PFSK-1 (cell line): ENCODE data around the gene PAXX.

Experiments
- FOXP2 ChIP-seq: optimal IDR thresholded peaks from 2 replicates; pipeline ENCODE3; 2011; ENCODE audit warnings: borderline replicate concordance, control low read depth, inconsistent platforms; ENCODE audit not compliant: insufficient read depth; ENCODE audit errors: extremely low read length, extremely low read depth
- POLR2AphosphoS5 ChIP-seq: IDR thresholded peaks from 2 replicates; pipeline ENCODE4 v1.6.1; 2012; ENCODE audit warnings: low read depth, mild to moderate bottlenecking, control low read depth, low read length, moderate library complexity
- SIN3A ChIP-seq: IDR thresholded peaks from 2 replicates; pipeline ENCODE4 v1.6.1; 2012; ENCODE audit warnings: mild to moderate bottlenecking, low read length, moderate library complexity, borderline replicate concordance; ENCODE audit not compliant: insufficient read depth
- TAF1 ChIP-seq: IDR thresholded peaks from 2 replicates; pipeline ENCODE4 v1.6.1; 2012; ENCODE audit warnings: low read length, control low read depth, borderline replicate concordance; ENCODE audit not compliant: insufficient read depth
- TF ChIP-seq, protein P1 (sequence below), 2 experiments: IDR thresholded peaks; 2 replicates each; pipeline versions ENCODE4 v1.6.1 to v1.8.0; 2011 to 2012; ENCODE audit warnings: low read depth in 2 of 2, low read length in 2 of 2, control low read depth in 1 of 2, inconsistent platforms in 1 of 2, mild to moderate bottlenecking in 1 of 2, moderate library complexity in 1 of 2; ENCODE audit not compliant: insufficient read depth in 1 of 2

PAXX gene

DNA sequence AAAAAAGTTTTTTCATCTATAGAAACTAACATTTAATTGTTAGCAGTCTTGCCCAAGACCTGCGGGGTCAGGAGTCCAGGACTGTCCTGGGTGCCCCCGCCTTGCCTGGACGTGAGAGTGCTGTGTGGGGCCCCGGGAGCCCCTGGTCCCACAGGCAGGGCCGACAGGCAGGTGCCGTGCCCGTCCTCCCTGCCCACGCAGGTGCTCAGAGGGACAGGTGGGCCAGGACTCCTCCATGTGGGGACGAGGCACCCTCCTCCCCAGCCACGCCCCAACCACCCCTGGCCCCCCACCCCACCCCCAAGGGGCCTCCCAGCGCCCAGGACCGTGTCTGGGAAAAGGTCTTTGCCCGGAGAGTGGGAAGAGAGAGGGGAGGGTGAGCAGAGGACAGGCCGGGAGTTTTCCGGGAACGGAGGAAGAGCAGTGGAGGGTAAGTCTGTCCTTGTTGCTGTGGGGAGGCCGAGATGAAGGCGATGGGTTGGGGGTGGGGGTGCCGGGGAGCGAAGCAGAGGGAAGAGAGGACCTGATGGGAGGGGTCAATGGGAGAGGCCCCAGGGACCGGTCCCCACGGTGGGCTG, 42.9 kb upstream of the PAXX start:
- TF ChIP-seq, protein P1, sequence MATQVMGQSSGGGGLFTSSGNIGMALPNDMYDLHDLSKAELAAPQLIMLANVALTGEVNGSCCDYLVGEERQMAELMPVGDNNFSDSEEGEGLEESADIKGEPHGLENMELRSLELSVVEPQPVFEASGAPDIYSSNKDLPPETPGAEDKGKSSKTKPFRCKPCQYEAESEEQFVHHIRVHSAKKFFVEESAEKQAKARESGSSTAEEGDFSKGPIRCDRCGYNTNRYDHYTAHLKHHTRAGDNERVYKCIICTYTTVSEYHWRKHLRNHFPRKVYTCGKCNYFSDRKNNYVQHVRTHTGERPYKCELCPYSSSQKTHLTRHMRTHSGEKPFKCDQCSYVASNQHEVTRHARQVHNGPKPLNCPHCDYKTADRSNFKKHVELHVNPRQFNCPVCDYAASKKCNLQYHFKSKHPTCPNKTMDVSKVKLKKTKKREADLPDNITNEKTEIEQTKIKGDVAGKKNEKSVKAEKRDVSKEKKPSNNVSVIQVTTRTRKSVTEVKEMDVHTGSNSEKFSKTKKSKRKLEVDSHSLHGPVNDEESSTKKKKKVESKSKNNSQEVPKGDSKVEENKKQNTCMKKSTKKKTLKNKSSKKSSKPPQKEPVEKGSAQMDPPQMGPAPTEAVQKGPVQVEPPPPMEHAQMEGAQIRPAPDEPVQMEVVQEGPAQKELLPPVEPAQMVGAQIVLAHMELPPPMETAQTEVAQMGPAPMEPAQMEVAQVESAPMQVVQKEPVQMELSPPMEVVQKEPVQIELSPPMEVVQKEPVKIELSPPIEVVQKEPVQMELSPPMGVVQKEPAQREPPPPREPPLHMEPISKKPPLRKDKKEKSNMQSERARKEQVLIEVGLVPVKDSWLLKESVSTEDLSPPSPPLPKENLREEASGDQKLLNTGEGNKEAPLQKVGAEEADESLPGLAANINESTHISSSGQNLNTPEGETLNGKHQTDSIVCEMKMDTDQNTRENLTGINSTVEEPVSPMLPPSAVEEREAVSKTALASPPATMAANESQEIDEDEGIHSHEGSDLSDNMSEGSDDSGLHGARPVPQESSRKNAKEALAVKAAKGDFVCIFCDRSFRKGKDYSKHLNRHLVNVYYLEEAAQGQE (IDR thresholded peaks at IDR 0.05; ENCODE audit: insufficient read depth in 1 of 2, low read depth in 2 of 2, low read length in 2 of 2) = no peak
- TF ChIP-seq SIN3A = no peak
- no peak for TF ChIP-seq FOXP2
- TF ChIP-seq TAF1 = no peak
- no peak for TF ChIP-seq POLR2AphosphoS5

DNA sequence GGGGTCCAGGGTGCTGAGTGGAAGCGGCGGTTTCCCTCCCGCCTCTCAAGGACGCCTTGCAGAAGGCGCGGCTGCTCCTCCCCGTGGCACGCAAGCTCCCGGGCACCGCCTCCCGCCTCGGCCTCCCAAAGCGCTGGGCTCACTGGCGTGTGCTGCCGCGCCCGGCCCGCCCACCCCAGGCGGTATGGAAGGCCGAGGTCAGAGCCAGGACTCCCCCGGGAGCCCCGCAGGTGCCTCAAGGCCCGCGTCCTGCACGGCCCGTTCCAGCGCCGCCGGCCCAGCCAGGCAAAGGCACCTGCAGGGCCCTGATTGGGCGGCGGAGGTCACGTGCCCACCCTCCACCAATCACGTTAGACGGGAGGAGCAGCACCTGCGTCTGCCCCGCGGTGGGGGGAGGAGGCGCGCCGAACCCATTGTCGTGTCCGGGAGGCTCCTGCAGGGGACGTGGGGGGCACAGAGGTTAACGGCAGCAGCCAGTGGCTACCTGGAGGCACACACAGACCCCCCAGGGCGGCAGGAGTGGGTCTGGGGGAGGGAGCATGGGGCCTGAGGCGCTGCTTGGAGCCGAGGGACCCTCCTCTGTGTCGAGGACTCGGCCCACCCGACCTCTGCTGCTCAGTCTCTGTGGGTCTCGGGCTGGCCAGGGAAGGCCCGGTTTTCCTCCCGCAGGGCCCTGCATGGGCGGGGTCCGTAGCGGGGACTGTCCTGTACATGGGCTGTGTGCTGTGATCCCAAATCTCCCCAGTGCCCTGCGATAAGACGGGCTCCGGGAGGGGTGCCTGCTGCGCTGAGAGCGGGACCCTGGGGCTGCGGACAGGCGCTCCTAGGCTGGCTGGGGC, 42.2 kb upstream of the PAXX start:
- peak; percentile 59 for TF ChIP-seq POLR2AphosphoS5
- TF ChIP-seq SIN3A = no peak

DNA sequence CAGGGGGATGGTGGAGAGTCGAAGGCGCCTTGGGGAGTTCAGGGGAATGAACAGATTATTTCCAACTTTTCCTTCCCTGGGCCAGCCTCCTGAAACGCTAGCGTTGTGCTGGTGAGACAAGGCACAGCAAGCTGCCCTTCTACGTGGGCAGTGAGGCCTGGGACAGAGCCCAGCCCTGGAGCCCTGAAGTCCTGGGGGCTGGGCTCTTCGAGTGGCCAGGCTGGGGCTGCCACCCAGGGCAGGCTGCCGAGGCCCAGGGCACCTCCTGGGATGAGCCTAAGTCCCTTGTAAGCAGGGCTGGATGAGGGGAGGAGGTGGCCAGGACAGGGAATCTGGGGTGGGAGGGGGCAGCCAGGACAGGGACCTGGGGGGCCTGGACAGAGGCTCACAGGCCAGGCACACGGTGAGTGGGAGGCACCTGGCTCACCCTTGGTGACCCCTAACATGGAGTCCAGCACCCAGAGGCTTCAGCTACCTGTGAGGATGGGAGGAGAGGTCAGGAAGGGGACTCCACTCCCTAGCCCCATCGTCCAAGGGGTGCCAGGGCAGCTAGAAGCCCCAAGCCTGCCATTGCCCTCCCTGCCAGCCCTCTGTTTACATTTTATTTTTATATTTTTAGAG, 41.5 kb upstream of the PAXX start:
- no peak for TF ChIP-seq POLR2AphosphoS5
- TF ChIP-seq SIN3A = no peak
- TF ChIP-seq TAF1 = no peak
- TF ChIP-seq FOXP2 = no peak
- TF ChIP-seq, protein P1 (IDR thresholded peaks at IDR 0.05; ENCODE audit: insufficient read depth in 1 of 2, low read depth in 2 of 2, low read length in 2 of 2) = no peak

DNA sequence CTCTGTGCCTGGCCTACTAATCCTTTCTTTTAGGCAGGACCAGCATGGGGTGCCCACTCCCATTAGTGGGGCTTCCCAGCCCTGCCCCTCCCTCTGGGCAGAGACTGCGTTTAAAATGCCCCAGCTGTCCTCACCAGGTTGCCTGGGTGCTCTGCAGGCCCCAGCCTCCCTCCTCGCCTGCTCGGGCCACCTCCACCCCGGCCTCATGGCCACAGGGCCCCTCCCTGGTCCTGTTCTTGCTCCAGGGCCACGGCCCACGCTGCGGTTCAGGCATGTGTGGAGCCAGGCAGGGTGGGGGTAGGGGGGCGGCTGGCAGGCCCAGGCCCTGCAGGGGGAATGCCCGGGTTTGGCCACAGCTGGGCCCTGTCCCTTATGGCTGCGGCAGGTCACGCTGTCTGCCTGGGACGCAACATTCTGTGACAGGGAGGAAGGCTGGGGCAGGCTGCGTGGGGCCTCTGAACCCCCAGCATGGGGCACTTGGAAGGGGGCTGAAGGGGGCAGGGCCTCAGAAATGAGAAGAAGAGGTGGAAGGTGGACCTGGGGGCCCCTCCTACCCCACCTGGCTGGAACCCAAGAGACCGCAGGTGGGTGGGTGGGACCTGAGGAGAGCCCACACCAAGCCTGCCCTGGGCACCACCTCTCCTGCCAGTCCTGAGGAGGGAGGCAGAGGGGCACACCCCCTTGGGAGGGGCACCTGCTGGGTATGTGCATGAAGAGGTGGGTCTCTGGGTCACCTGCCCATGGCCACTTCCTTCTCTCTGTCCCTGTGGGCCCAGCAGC, 40.5 kb upstream of the PAXX start, which contains the start of gene LCN12:
Gene LCN12, plus strand, starts transcription at position 733 of the 780 bp plus-strand sequence. CDS start 55 bp downstream, outside the sequence.
- TF ChIP-seq, protein P1 (IDR thresholded peaks at IDR 0.05; ENCODE audit: insufficient read depth in 1 of 2, low read depth in 2 of 2, low read length in 2 of 2) = no peak
- TF ChIP-seq TAF1 = no peak
- no peak for TF ChIP-seq POLR2AphosphoS5
- no peak for TF ChIP-seq SIN3A

DNA sequence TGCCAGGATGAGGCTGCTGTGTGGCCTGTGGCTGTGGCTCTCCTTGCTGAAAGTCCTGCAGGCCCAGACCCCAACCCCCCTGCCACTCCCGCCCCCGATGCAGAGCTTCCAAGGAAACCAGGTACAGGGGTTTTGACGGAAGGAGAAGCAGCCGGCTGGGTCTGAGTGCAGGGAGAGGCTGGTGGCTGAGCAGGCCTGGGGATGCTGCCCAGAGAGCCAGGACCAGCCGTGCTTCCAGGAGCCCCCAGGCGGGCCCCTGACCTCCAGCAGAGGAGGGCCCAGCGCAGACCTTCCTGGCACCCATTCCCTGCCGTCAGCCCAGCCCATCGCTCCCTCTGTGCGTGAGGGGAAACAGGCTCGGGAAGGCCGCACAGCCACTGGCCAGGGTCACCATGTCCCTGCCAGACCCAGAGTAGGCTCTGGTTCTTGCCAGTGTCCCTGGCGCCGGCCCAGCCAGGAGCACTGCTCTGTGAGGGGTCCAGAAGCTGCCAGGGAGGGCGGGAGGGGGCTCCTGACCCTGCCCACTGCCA, 39.8 kb upstream of the PAXX start:
- TF ChIP-seq TAF1 = no peak
- TF ChIP-seq POLR2AphosphoS5 = no peak
- TF ChIP-seq, protein P1 (IDR thresholded peaks at IDR 0.05; ENCODE audit: insufficient read depth in 1 of 2, low read depth in 2 of 2, low read length in 2 of 2) = no peak
- no peak for TF ChIP-seq FOXP2
- TF ChIP-seq SIN3A = no peak
